ENCODE measurements around the gene CDK14.

CDK14 gene

DNA sequence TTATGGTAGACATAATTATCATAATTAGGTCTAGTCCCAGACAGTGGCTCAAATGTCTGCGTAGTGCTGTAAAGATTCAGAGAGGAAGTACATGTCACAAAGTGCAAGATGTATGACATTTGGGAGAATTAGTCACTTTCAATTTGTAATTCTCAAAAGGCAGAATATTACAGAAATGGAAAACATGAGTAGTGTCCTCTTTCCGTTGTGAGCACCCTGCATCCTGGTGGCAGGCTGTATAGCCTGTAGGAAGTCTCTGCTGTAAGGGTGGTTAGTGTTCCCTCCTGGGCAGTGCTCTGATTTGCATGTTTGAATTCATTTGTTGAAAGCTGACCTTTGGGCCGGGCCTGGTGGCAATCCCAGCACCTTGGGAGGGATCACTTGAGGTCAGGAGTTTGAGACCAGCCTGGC lies 17.0 kb downstream of the CDK14 start:
- in situ Hi-C loops (cut with MboI; ENCODE audit: low pct_unique_long_range_greater_than_20kb, low sequenced_read_pairs, unreplicated experiment): no loop called here
- DNase-seq (ENCODE audit: low spot score): no peak
- TF ChIP-seq, protein P1, sequence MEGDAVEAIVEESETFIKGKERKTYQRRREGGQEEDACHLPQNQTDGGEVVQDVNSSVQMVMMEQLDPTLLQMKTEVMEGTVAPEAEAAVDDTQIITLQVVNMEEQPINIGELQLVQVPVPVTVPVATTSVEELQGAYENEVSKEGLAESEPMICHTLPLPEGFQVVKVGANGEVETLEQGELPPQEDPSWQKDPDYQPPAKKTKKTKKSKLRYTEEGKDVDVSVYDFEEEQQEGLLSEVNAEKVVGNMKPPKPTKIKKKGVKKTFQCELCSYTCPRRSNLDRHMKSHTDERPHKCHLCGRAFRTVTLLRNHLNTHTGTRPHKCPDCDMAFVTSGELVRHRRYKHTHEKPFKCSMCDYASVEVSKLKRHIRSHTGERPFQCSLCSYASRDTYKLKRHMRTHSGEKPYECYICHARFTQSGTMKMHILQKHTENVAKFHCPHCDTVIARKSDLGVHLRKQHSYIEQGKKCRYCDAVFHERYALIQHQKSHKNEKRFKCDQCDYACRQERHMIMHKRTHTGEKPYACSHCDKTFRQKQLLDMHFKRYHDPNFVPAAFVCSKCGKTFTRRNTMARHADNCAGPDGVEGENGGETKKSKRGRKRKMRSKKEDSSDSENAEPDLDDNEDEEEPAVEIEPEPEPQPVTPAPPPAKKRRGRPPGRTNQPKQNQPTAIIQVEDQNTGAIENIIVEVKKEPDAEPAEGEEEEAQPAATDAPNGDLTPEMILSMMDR (IDR thresholded peaks at IDR 0.05; ENCODE audit: extremely low read depth, insufficient read depth, missing control alignments): no peak

DNA sequence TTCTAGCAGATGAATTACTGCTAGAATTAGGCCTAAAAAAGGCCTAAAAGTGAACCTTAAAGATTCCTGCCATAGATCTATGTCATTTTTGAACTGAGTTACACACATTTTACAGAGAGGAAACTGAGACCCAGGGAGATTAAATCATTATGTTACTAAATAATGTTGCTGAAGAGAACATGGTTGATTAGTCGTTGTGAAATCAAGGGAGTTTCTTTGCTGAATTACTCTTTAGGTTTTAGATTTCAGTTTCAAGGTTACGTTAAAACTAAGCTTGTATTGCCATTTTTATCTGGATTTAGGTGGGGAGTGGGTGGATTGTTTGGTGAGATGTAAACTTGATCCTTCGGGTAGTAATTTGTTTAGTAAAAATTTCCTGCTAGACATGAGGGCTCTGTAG lies 21.3 kb downstream of the CDK14 start:
- in situ Hi-C loops (cut with MboI; ENCODE audit: low pct_unique_long_range_greater_than_20kb, low sequenced_read_pairs, unreplicated experiment): no loop called here

DNA sequence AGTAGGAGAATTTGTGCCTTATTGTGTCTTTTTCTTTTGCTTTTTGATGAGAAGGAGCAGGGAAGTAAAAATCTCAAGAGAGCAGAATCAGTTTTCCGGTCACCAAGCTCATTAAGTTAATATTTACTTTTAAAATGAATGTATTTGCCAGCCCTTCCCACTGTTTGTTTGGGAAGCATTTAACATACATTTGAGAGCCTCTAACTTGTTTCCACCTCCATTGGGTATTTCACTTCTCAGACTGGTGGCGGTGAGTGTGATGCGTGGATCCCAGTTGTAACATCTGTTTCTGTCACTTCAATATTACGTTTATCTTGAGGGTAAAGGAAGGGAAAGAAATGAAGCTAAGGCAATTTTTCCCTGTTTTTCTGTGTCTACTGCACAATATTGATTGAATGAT lies 22.8 kb downstream of the CDK14 start:
- in situ Hi-C loops (cut with MboI; ENCODE audit: low pct_unique_long_range_greater_than_20kb, low sequenced_read_pairs, unreplicated experiment): no loop called here
- TF ChIP-seq, protein P1 (IDR thresholded peaks at IDR 0.05; ENCODE audit: extremely low read depth, insufficient read depth, missing control alignments): no peak
- DNase-seq (ENCODE audit: low spot score): no peak

More for the DNA sequence above, 21.3 kb downstream of the CDK14 start:
- TF ChIP-seq, protein P1 (IDR thresholded peaks at IDR 0.05; ENCODE audit: extremely low read depth, insufficient read depth, missing control alignments): no peak
- DNase-seq (ENCODE audit: low spot score): no peak

DNA sequence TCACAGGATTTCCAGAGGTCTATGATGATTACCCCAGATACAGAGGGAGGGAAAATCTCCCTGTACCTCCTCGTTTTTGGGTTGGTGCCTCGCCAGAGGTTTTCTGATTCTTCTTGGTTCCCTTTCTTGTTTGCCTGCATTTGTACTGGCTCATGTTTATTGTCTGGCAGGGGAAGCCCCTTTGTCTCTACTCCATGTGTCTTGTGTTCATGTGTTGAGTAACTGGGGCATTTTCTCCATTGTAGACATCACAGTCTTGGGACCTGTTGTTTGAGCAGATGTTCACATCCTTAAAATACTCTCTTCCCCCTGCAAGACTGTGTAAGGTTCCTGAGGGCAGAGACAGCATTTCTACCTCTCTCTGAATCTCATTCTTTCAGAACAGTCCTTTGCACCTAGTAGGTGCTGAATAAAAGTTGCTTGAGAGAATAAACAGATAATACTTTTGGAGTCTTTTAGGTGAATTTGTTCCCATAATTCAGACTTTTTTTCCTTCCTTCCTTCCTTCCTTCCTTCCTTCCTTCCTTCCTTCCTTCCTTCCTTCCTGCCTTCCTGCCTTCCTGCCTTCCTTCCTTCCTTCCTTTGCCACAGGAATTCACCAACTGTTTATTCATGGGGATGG lies 25.1 kb downstream of the CDK14 start:
- in situ Hi-C loops (cut with MboI; ENCODE audit: low pct_unique_long_range_greater_than_20kb, low sequenced_read_pairs, unreplicated experiment): no loop called here
- DNase-seq (ENCODE audit: low spot score): no peak
- TF ChIP-seq, protein P1 (IDR thresholded peaks at IDR 0.05; ENCODE audit: extremely low read depth, insufficient read depth, missing control alignments): no peak

DNA sequence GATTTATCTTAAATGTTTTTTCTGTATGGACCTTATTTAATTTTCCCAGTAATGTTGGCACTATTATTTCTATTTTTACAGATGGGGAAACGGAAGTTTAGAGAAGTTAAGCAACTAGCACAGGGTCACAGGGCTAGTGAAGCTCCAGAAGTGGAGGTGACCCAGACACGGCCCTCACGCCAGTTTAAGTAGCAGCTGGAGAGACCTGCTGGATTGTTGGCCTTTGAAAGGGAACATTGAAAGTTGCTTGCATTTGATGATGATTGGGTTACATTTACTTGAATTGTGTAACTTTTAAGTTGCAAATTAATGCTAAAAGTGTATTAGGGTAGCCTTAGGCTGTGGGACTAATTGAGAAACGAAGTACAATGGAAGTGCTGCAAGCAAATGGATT lies 25.6 kb downstream of the CDK14 start:
- DNase-seq (ENCODE audit: low spot score): no peak
- TF ChIP-seq, protein P1 (IDR thresholded peaks at IDR 0.05; ENCODE audit: extremely low read depth, insufficient read depth, missing control alignments): no peak
- in situ Hi-C loops (cut with MboI; ENCODE audit: low pct_unique_long_range_greater_than_20kb, low sequenced_read_pairs, unreplicated experiment): no loop called here

DNA sequence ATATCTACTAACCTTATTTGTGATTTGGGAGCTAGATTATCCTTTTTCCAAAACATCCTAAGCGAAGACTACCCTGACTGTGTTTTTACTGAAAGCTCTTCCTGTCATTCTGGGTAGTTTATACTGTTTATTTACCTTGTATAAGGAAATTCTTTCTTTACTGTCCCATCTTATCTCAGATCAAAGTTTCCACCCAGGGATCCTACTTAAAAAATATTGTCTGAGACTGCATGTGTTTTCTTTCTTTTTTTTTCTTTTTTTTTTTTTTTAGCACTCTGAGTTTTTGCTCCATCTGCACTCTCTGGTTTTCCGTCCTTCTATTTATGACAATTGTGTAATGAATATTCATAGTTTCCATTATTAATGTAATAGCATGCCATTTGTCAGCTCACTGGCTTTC lies 26.5 kb downstream of the CDK14 start:
- TF ChIP-seq, protein P1 (IDR thresholded peaks at IDR 0.05; ENCODE audit: extremely low read depth, insufficient read depth, missing control alignments): no peak
- in situ Hi-C loops (cut with MboI; ENCODE audit: low pct_unique_long_range_greater_than_20kb, low sequenced_read_pairs, unreplicated experiment): no loop called here
- no peak for DNase-seq (ENCODE audit: low spot score)
